ENCODE results near the gene AFMID.

DNA sequence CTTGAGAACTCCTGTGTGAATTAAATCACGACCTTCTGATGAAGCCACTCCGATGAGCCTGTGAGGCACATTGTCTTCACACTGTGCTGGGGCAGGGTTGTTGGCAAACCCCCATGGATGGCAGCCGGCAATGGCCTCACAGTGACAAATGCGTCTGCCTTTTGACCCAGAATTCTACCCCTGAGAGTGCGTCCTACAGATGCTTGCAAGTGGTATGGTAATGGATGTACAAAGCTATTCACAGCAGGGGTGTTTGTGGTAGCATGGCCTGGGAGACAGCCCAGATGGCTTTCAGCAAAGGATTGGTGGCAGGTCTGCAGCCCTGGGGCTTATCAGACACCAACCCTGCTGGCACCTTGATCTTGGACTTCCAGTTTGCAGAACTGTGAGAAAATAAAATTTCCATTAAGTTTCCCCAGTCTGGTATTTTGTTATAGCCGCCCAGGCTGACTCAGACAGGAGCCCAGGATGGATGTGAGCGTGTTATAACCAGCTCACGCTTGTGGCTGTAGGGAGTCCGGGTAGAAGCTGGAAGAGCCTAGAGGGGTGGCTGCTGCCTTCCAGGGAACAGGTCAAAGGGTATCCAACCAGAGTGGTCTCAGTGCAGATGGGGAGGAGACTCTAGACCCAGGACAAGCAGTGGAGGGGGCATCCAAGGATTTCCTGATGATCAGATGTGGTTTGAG lies 10.1 kb downstream of the AFMID start:
- TF ChIP-seq, protein P1, sequence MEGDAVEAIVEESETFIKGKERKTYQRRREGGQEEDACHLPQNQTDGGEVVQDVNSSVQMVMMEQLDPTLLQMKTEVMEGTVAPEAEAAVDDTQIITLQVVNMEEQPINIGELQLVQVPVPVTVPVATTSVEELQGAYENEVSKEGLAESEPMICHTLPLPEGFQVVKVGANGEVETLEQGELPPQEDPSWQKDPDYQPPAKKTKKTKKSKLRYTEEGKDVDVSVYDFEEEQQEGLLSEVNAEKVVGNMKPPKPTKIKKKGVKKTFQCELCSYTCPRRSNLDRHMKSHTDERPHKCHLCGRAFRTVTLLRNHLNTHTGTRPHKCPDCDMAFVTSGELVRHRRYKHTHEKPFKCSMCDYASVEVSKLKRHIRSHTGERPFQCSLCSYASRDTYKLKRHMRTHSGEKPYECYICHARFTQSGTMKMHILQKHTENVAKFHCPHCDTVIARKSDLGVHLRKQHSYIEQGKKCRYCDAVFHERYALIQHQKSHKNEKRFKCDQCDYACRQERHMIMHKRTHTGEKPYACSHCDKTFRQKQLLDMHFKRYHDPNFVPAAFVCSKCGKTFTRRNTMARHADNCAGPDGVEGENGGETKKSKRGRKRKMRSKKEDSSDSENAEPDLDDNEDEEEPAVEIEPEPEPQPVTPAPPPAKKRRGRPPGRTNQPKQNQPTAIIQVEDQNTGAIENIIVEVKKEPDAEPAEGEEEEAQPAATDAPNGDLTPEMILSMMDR (IDR thresholded peaks at IDR 0.05) = no peak
- no peak for TF ChIP-seq SP1 (CRISPR knock-in tag; conservative IDR thresholded peaks at IDR 0.05)
